GM12878 (cell line): ENCODE results near the gene NOS2. TPM values are rescaled to one million over a fixed set of nuclear protein-coding genes. Genes with fewer than 3 reads are reported as not detected.

Experiments used
- ATAC-seq: fragments of 200-7000 bp; cut with Tn5 transposase; 3 replicates; pipeline ENCODE4 v1.9.1; 2020; ENCODE audit warnings: mild to moderate bottlenecking, moderate library complexity
- BruUV-seq: library from RNA; stranded (reverse); fragments of 400-500 nt; replicated peaks from 2 replicates; lab custom pipeline; 2021; lab: Mats Ljungman, UMichigan
- CTCF ChIA-PET: fragments of 300-600 bp; sonication (Branson Sonifier 250); formaldehyde crosslinking; extraction: SDS; loops from one replicate; lab custom pipeline; 2021; ENCODE audit warnings: inconsistent platforms; lab: Yijun Ruan, JAX
- POLR2A ChIA-PET: fragments of 350-600 bp; formaldehyde crosslinking; extraction: SDS; loops from one replicate; lab custom pipeline; 2021; ENCODE audit warnings: inconsistent platforms; lab: Charles Lee
- RAD21 ChIA-PET: fragments of 300-600 bp; sonication (Branson Sonifier 250); formaldehyde crosslinking; loops from one replicate; lab custom pipeline; 2023; ENCODE audit warnings: antibody characterized with exemption; ENCODE audit not compliant: unreplicated experiment; lab: Charles Lee
- SMC1A ChIA-PET: fragments of 300-600 bp; sonication (Branson Sonifier 250); formaldehyde crosslinking; loops from one replicate; lab custom pipeline; 2023; ENCODE audit not compliant: unreplicated experiment, uncharacterized antibody; lab: Charles Lee
- DNase-seq: peaks from one replicate; pipeline ENCODE4 v3.0.0-alpha.2; 2011; ENCODE audit warnings: low read depth, low spot score
- FAIRE-seq: peaks from 3 replicates; lab custom pipeline; 2011; peaks lifted over from hg19 to GRCh38; lab: Jason Lieb, UNC
- H2AFZ ChIP-seq: 2 replicates; pipeline ENCODE4 v1.6.0; 2011; ENCODE audit warnings: low read depth, low read length, control low read depth; ENCODE audit not compliant: control insufficient read depth
- H3K27ac ChIP-seq: 2 replicates; pipeline ENCODE4 v1.5.1; 2011; ENCODE audit warnings: control low read depth; ENCODE audit not compliant: control insufficient read depth, insufficient read depth
- H3K27me3 ChIP-seq, 2 experiments: replicated peaks in 1 of 2; 2 replicates each; pipeline versions ENCODE4 v1.6.0 to v1.6.1; 2011; ENCODE audit warnings: low read length in 1 of 2; ENCODE audit not compliant: control insufficient read depth in 2 of 2, insufficient read depth in 2 of 2
- H3K36me3 ChIP-seq, 2 experiments: 2 replicates each; pipeline ENCODE4 v1.5.1; 2011; ENCODE audit warnings: low read length in 1 of 2; ENCODE audit not compliant: control insufficient read depth in 2 of 2, insufficient read depth in 2 of 2
- H3K4me1 ChIP-seq: 2 replicates; pipeline ENCODE4 v1.6.1; 2011; ENCODE audit warnings: mild to moderate bottlenecking, low read length, moderate library complexity, mixed read lengths; ENCODE audit not compliant: control insufficient read depth, insufficient read depth
- H3K4me2 ChIP-seq: 2 replicates; pipeline ENCODE4 v1.6.0; 2011; ENCODE audit warnings: control low read depth; ENCODE audit not compliant: control insufficient read depth, insufficient read depth
- H3K4me3 ChIP-seq: fragments of 200-600 bp; sonication (generic); 2 replicates; pipeline ENCODE4 v1.5.1; 2016
- H3K79me2 ChIP-seq: 2 replicates; pipeline ENCODE4 v1.6.0; 2011; ENCODE audit warnings: low read length; ENCODE audit not compliant: control insufficient read depth, insufficient read depth
- H3K9ac ChIP-seq: 2 replicates; pipeline ENCODE4 v1.8.0; 2011; ENCODE audit warnings: low read length, control low read depth, mixed read lengths; ENCODE audit not compliant: control insufficient read depth, insufficient read depth
- H3K9me3 ChIP-seq: replicated peaks from 3 replicates; pipeline ENCODE4 v1.5.1; 2011; ENCODE audit warnings: mild to moderate bottlenecking, low read length; ENCODE audit not compliant: control insufficient read depth, insufficient read depth
- H4K20me1 ChIP-seq: 2 replicates; pipeline ENCODE4 v1.6.0; 2011; ENCODE audit not compliant: control insufficient read depth, insufficient read depth
- KLF5 ChIP-seq: fragments of 450-650 bp; IDR thresholded peaks from 2 replicates; pipeline ENCODE4 v1.6.1; 2014; ENCODE audit warnings: mild to moderate bottlenecking; ENCODE audit not compliant: partially characterized antibody
- MTA3 ChIP-seq: IDR thresholded peaks from 2 replicates; pipeline ENCODE4 v1.6.1; 2012; ENCODE audit warnings: low read length, inconsistent platforms, borderline replicate concordance
- TAF1 ChIP-seq: IDR thresholded peaks from 2 replicates; pipeline ENCODE4 v1.6.1; 2011; ENCODE audit warnings: mild to moderate bottlenecking, low read depth, low read length, borderline replicate concordance
- TBL1XR1 ChIP-seq: IDR thresholded peaks from 2 replicates; pipeline ENCODE4 v1.6.1; 2012; ENCODE audit warnings: low read depth, low read length, improper control_type of control experiment
- YY1 ChIP-seq: IDR thresholded peaks from 2 replicates; pipeline ENCODE4 v1.6.1; 2011; ENCODE audit warnings: low read depth, mild to moderate bottlenecking, low read length
- WGBS: methylation state at CpG from one replicate; pipeline ENCODE4 v1.1.6; 2016; ENCODE audit warnings: low lambda C conversion rate; ENCODE audit not compliant: insufficient replicate concordance, insufficient coverage; ENCODE audit errors: missing lambda C conversion rate; 5-methylcytosine and 5-hydroxymethylcytosine counted together
- in situ Hi-C: fragments of 300-500 bp; cut with MboI; formaldehyde crosslinking; loops from 9 replicates; pipeline ENCODE4 v1.14.3; 2018; ENCODE audit warnings: mixed read lengths
- intact Hi-C: fragments of 100-400 bp; cut with micrococcal nuclease; formaldehyde crosslinking; loops from one replicate; pipeline ENCODE4 v1.14.2; 2022; ENCODE audit not compliant: unreplicated experiment
- polyA plus RNA-seq, 11 experiments: library from polyadenylated mRNA; depleted of rRNA in 4 of 11; unstranded in 6 of 11; stranded (reverse) in 5 of 11; fragments of >200 nt; fragmentation: Nextera tagmentation in 4 of 11; fragmentation: Illumina TruSeq in 1 of 11; extraction: Ambion mirVana in 4 of 11; extraction: Trizol in 1 of 11; gene quantifications; 1 replicate in 1 of 11; 2 replicates in 10 of 11; pipeline versions ENCODE4 v1.2.1 to v1.2.3, GENCODE V29; 2011 to 2016; ENCODE audit warnings: inconsistent platforms in 2 of 11, missing spikeins in 2 of 11, low read depth in 1 of 11
- total RNA-seq, 4 experiments: library from RNA; depleted of rRNA in 3 of 4; stranded (reverse); fragments of >200 nt in 3 of 4; fragmentation: Illumina TruSeq in 1 of 4; extraction: Trizol in 1 of 4; gene quantifications; 2 replicates each; pipeline versions ENCODE4 v1.2.1 to v1.2.3, GENCODE V29; 2013 to 2021

The NOS2 gene
- total and polyA plus RNA-seq, 10 of the 15 experiments (the other 5 are each of a cell fraction or from before 2014, with no cell fraction given): 0.01 to 0.05 (median 0.01) TPM; not detected in 7

DNA sequence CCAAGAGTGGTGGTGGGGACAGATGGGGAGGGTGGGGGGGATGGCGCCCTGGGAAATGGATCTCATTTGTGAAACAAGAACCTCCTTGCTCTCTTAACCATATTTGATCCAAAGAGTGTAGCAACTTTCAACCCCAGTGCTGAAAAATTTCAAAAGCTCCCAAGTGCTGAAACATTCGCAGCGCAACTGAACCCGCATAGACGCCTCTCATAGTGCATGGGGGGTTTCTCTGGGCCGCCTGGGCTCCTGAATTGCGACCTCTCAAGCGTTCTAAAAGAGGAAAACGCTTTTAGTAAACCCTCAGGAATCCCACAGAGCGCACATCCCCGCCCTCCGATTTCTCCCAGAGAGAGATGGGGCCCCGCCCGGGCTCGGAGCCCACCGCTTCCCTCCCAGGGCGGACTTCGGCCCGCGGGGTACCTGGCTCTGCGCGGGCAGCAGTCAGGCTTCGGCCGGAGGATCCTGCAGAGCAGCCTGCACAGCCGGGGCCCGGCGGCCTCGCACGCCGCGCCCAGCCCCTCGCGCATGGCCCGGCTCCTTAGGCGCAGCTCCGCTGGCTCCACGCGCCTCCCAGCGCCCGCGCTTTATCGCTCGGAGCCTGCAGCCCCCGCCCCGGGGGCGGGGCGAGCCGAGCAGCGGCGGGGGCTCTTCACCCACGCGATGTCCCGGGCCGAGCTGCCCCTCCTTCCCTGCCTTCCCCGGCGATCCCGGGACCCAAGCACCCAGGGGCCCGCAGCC is 7.0 kb downstream of the NOS2 start:
- POLR2A ChIA-PET: no interaction called here
- H3K27me3 ChIP-seq: peaks cover 0 to 4% of the 10 kb centered on the region in 2 experiments; a peak in 1 of 4 replicates
- 11% methylated on average over 46 of the region's 58 CpGs for WGBS
- no TSS peak for BruUV-seq
- SMC1A ChIA-PET: no interaction called here
- in situ Hi-C loops: no loop called here
- DNase-seq: no peak
- no peak for TF ChIP-seq YY1
- TF ChIP-seq, all 136 proteins: peak for 0
- H3K79me2 ChIP-seq: no peaks in the 10 kb centered on the region
- ATAC-seq (no peak), FAIRE-seq (no peak)
- no peak overlapping the region for H3K9ac ChIP-seq
- H3K36me3 ChIP-seq: no peaks in the 10 kb centered on the region
- no peak overlapping the region for H3K27ac ChIP-seq
- no peaks in the 10 kb centered on the region for H4K20me1 ChIP-seq
- no peak overlapping the region for H2AFZ ChIP-seq
- ChIA-PET CTCF (interaction anchor here (1.1 to 1.2 kb wide), 2 partner anchors 12 to 87 kb away, joined by 3 read pairs; no protein-coding TSS in a partner anchor), RAD21 (interaction anchor here (1.7 kb wide), 1 partner anchor 12 kb away, joined by 4 read pairs; no protein-coding TSS in a partner anchor)
- intact Hi-C loops: no loop called here
- no peak overlapping the region for H3K4me3 ChIP-seq
- H3K4me1 ChIP-seq: no peaks in the 10 kb centered on the region
- H3K4me2 ChIP-seq: peak overlapping the region; percentile 23; the same call in 1 of the 2 replicates
- no peaks in the 10 kb centered on the region for H3K9me3 ChIP-seq

DNA sequence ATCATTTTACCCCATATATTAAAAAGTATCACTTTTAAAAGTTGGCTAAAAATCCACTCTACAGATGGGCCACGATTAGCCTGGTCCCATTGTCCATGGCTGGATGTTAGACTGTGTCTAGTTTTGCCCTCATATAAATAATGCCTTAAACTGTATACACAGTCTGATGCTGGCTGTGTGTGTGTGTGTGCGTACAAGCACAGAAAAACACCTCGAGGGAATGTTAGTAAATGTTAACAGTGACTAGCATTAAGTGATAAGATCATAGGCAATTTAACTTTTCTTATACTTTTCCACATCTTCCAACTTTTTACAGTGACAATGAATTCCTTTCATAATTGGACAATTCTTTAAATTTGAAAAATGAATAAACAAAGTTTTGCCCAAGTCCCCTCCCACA is 8.2 kb downstream of the NOS2 start:
- POLR2A ChIA-PET: no interaction called here
- H3K9ac ChIP-seq: no peak overlapping the region
- BruUV-seq: no TSS peak
- H3K9me3 ChIP-seq: no peaks in the 10 kb centered on the region
- H3K4me1 ChIP-seq: no peaks in the 10 kb centered on the region
- intact Hi-C loops: no loop called here
- no peaks in the 10 kb centered on the region for H4K20me1 ChIP-seq
- no peak overlapping the region for H2AFZ ChIP-seq
- ATAC-seq: no peak
- SMC1A ChIA-PET: no interaction called here
- no peak overlapping the region for H3K4me2 ChIP-seq
- no peaks in the 10 kb centered on the region for H3K79me2 ChIP-seq
- no peaks in the 10 kb centered on the region for H3K36me3 ChIP-seq
- TF ChIP-seq MTA3 (no peak), KLF5 (no peak), TAF1 (no peak), TBL1XR1 (no peak)
- H3K27me3 ChIP-seq: peaks cover 0 to 5% of the 10 kb centered on the region in 2 experiments; a peak in 1 of 4 replicates
- H3K27ac ChIP-seq: no peak overlapping the region
- RAD21 ChIA-PET: no interaction called here
- CTCF ChIA-PET: no interaction called here
- no peak for FAIRE-seq
- 30% methylated on average over 3 of the region's 3 CpGs for WGBS
- in situ Hi-C loops: no loop called here
- H3K4me3 ChIP-seq: no peak overlapping the region
- DNase-seq: no peak
